Lower leg skin (tissue), 3 donors: ENCODE measurements around the gene CIAPIN1.

Experiments
- POLR2A ChIP-seq, 2 donors: fragments of 450-650 bp; IDR thresholded peaks; one replicate each; pipeline ENCODE4 v1.6.1; 2016 to 2017; ENCODE audit warnings: antibody characterized with exemption in 2 of 2, mild to moderate bottlenecking in 1 of 2, moderate library complexity in 1 of 2
- TF ChIP-seq, protein P1 (sequence below), 3 donors: fragments of 450-650 bp; IDR thresholded peaks; one replicate each; pipeline ENCODE4 v1.5.1; 2016; ENCODE audit warnings: antibody characterized with exemption in 3 of 3, mild to moderate bottlenecking in 3 of 3, moderate library complexity in 2 of 3

DNA sequence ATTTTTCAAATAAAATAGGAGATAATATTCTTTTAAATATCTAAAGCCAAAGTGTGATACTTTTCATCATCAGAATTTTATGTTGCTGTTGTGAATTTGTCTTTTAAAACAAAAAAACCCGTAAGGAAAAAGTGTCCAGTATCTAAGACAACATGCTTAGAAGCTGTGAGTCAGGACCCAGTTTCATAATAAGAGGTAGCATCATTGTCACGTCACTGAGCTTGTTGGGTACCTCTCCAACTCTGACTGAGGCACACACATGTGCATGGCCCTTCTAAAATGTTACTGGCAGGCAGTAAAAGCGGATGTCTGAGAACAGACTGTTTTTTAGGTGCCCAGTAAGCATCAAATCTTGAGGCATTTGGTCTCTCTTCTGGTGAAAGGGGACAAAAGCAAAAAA, 2.5 kb downstream of the CIAPIN1 start:
- TF ChIP-seq, protein P1, sequence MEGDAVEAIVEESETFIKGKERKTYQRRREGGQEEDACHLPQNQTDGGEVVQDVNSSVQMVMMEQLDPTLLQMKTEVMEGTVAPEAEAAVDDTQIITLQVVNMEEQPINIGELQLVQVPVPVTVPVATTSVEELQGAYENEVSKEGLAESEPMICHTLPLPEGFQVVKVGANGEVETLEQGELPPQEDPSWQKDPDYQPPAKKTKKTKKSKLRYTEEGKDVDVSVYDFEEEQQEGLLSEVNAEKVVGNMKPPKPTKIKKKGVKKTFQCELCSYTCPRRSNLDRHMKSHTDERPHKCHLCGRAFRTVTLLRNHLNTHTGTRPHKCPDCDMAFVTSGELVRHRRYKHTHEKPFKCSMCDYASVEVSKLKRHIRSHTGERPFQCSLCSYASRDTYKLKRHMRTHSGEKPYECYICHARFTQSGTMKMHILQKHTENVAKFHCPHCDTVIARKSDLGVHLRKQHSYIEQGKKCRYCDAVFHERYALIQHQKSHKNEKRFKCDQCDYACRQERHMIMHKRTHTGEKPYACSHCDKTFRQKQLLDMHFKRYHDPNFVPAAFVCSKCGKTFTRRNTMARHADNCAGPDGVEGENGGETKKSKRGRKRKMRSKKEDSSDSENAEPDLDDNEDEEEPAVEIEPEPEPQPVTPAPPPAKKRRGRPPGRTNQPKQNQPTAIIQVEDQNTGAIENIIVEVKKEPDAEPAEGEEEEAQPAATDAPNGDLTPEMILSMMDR (IDR thresholded peaks at IDR 0.05): no peak
- no peak for TF ChIP-seq POLR2A (IDR thresholded peaks at IDR 0.05)
